ENCODE results near the gene OCA2. TPM values are rescaled to one million over a fixed set of nuclear protein-coding genes. Genes with fewer than 3 reads are reported as not detected.

OCA2 gene
- total and polyA plus RNA-seq, 2 of the 8 experiments (the other 6 are each of a cell fraction or from before 2014, with no cell fraction given): 0.20 TPM

GRCh38 chr15:27771892-27772291 is 327.2 kb downstream of the OCA2 start:
- Histone ChIP-seq H3K4me2 (ENCODE audit: insufficient read depth in 1 of 2, low read depth in 2 of 2, low read length in 2 of 2) (no peak overlapping the region), H2AFZ (ENCODE audit: low read length) (no peak overlapping the region), H3K4ac (replicated peaks; ENCODE audit: insufficient read length, low read depth, low read length) (no peak overlapping the region), H2BK5ac (ENCODE audit: low read depth, low read length) (no peak overlapping the region), H3K4me3 (ENCODE audit: extremely low read depth in 1 of 4, insufficient read depth in 2 of 4, low read depth in 3 of 4, low read length in 4 of 4) (no peak overlapping the region), H4K20me1 (replicated peaks in 1 of 2; ENCODE audit: control insufficient read depth in 1 of 2, insufficient read depth in 2 of 2, low read length in 2 of 2) (no peaks in the 10 kb centered on the region), H4K8ac (ENCODE audit: extremely low read depth, insufficient read depth, low read length) (no peak overlapping the region), H3K27ac (ENCODE audit: low read depth, low read length) (no peak overlapping the region), H2BK15ac (ENCODE audit: low read length) (no peak overlapping the region), H3K4me1 (replicated peaks in 1 of 4; ENCODE audit: control insufficient read depth in 3 of 4, insufficient read depth in 4 of 4, low read length in 3 of 4) (peaks cover 2 to 5% (median 2%) of the 10 kb centered on the region in 4 experiments; a peak in 6 of 7 replicates), H2BK20ac (ENCODE audit: low read length) (no peak overlapping the region), H3K23me2 (ENCODE audit: low read depth, low read length) (no peaks in the 10 kb centered on the region), H3K23ac (ENCODE audit: insufficient read length) (no peak overlapping the region), H3K79me2 (ENCODE audit: control insufficient read depth in 1 of 2, insufficient read depth in 2 of 2, low read length in 2 of 2) (no peaks in the 10 kb centered on the region), H3K18ac (ENCODE audit: extremely low read depth, low read length) (no peak overlapping the region), H3K9ac (replicated peaks in 1 of 4; ENCODE audit: extremely low read depth in 1 of 4, low read depth in 3 of 4, low read length in 3 of 4) (no peak overlapping the region), H3K27me3 (replicated peaks in 1 of 4; ENCODE audit: control insufficient read depth in 3 of 4, extremely low read depth in 1 of 4, insufficient read depth in 3 of 4, low read length in 3 of 4) (no peaks in the 10 kb centered on the region), H2BK12ac (ENCODE audit: low read depth, low read length) (no peak overlapping the region), H4K5ac (ENCODE audit: insufficient read length, low read depth, low read length) (no peak overlapping the region), H3K36me3 (ENCODE audit: control insufficient read depth in 2 of 4, insufficient read depth in 4 of 4, low read length in 3 of 4) (no peaks in the 10 kb centered on the region), H2AK5ac (ENCODE audit: low read depth, low read length) (no peak overlapping the region), H3K9me3 (ENCODE audit: insufficient read depth in 2 of 2, low read depth in 1 of 2, low read length in 1 of 2) (peaks cover 0 to 4% of the 10 kb centered on the region in 2 experiments; a peak in 2 of 4 replicates), H3K79me1 (ENCODE audit: low read depth, low read length) (no peaks in the 10 kb centered on the region), H2BK120ac (replicated peaks; ENCODE audit: low read depth, low read length) (no peak overlapping the region), H3K14ac (ENCODE audit: insufficient read length) (no peak overlapping the region), H3K56ac (replicated peaks; ENCODE audit: insufficient read length, low read depth, low read length) (no peak overlapping the region), H4K91ac (replicated peaks; ENCODE audit: insufficient read length, low read length) (no peak overlapping the region)
- POLR2A ChIA-PET (ENCODE audit: partially characterized antibody): no interaction called here
- WGBS, 2 experiments (ENCODE audit: extremely low coverage in 1 of 2, insufficient coverage in 1 of 2, insufficient read length in 1 of 2, insufficient replicate concordance in 2 of 2, low coverage in 1 of 2, low lambda C conversion rate in 2 of 2, missing lambda C conversion rate in 1 of 2): 90% methylated on average over 7 of the region's 7 CpGs; no CpG with 5 or more reads in 1 of the 2 experiments
- FAIRE-seq (no peak), DNase-seq (ENCODE audit: low read depth in 1 of 2, low spot score in 2 of 2) (no peak)
- no peak for TF ChIP-seq RXRA (IDR thresholded peaks at IDR 0.05; ENCODE audit: insufficient read depth, low read depth, low read length)
- no peak for TF ChIP-seq RFX5 (IDR thresholded peaks at IDR 0.05; ENCODE audit: borderline replicate concordance, low read depth, low read length)
- TF ChIP-seq KDM5A (IDR thresholded peaks at IDR 0.05; ENCODE audit: low read length): no peak
- no peak for TF ChIP-seq SRF (IDR thresholded peaks at IDR 0.05; ENCODE audit: low read depth, low read length)
- CTCF ChIA-PET (ENCODE audit: partially characterized antibody): interaction anchor here (0.6 kb wide), 1 partner anchor 1406 kb away, joined by 3 read pairs; no protein-coding TSS in a partner anchor

Data from H1 (cell line).